Neuronal stem cell (in vitro differentiated cells): ENCODE data around the gene SCNN1A. TPM values are rescaled to one million over a fixed set of nuclear protein-coding genes. Genes with fewer than 3 reads are reported as not detected.

Experiments
- small RNA-seq: library from polyadenylated mRNA; stranded (forward); fragments of <200 nt; extraction: miRNeasy Mini kit (QIAGEN cat#:217004); gene quantifications from one replicate; pipeline ENCODE3, GENCODE V24; 2013; ENCODE audit not compliant: insufficient read depth

Gene SCNN1A

Small RNAs within 50 kb of the gene (small RNA-seq; reads per million reads assigned to genes)
- gene RN7SL391P: not detected
